Fibroblast of lung (primary cell): ENCODE data around the gene WDR20. TPM values are rescaled to one million over a fixed set of nuclear protein-coding genes. Genes with fewer than 3 reads are reported as not detected.

Source experiments
- DNase-seq, 2 donors: peaks; one replicate each; pipeline versions ENCODE4 v3.0.0 to v3.0.0-alpha.2; 2010; ENCODE audit warnings: low read depth in 2 of 2
- H2AFZ ChIP-seq: 2 replicates; pipeline ENCODE4 v1.5.1; 2012; ENCODE audit warnings: low read length, control low read depth, inconsistent platforms
- H3K27ac ChIP-seq: 2 replicates; pipeline ENCODE4 v1.5.1; 2011; ENCODE audit warnings: low read length, control low read depth; ENCODE audit not compliant: insufficient read depth
- H3K27me3 ChIP-seq: 2 replicates; pipeline ENCODE4 v1.5.1; 2011; ENCODE audit warnings: mild to moderate bottlenecking, low read length; ENCODE audit not compliant: control insufficient read depth, insufficient read depth
- H3K36me3 ChIP-seq: 2 replicates; pipeline ENCODE4 v1.5.1; 2011; ENCODE audit warnings: low read length; ENCODE audit not compliant: control insufficient read depth, insufficient read depth
- H3K4me1 ChIP-seq: 2 replicates; pipeline ENCODE4 v1.5.1; 2011; ENCODE audit warnings: low read length; ENCODE audit not compliant: control insufficient read depth, insufficient read depth; ENCODE audit errors: extremely low read depth
- H3K4me2 ChIP-seq: 2 replicates; pipeline ENCODE4 v1.5.1; 2011; ENCODE audit warnings: low read length, control low read depth; ENCODE audit not compliant: insufficient read depth; ENCODE audit errors: extremely low read depth
- H3K4me3 ChIP-seq, 4 experiments: fragments of 200-600 bp in 1 of 4; sonication (generic) in 1 of 4; replicated peaks in 1 of 4; 2 replicates each; pipeline ENCODE4 v1.5.1; 2011 to 2016; ENCODE audit warnings: low read length in 4 of 4, low read depth in 3 of 4, mild to moderate bottlenecking in 3 of 4, control low read depth in 2 of 4, inconsistent platforms in 1 of 4, mixed read lengths in 1 of 4; ENCODE audit not compliant: insufficient read depth in 1 of 4; ENCODE audit errors: control extremely low read depth in 1 of 4
- H3K79me2 ChIP-seq: 2 replicates; pipeline ENCODE4 v1.5.1; 2012; ENCODE audit warnings: mild to moderate bottlenecking, low read length, inconsistent platforms; ENCODE audit not compliant: control insufficient read depth, insufficient read depth
- H3K9ac ChIP-seq: 2 replicates; pipeline ENCODE4 v1.5.1; 2011; ENCODE audit warnings: mild to moderate bottlenecking, low read length, control low read depth; ENCODE audit not compliant: insufficient read depth
- H3K9me3 ChIP-seq: 2 replicates; pipeline ENCODE4 v1.5.1; 2012; ENCODE audit warnings: low read depth, low read length; ENCODE audit not compliant: control insufficient read depth, insufficient read depth
- H4K20me1 ChIP-seq: 2 replicates; pipeline ENCODE4 v1.5.1; 2011; ENCODE audit warnings: low read length; ENCODE audit not compliant: control insufficient read depth, insufficient read depth; ENCODE audit errors: extremely low read depth
- EZH2 ChIP-seq: IDR thresholded peaks from 2 replicates; pipeline ENCODE4 v1.5.1; 2012; ENCODE audit warnings: low read length, control low read depth, mild to moderate bottlenecking; ENCODE audit errors: missing control alignments
- polyA plus RNA-seq, 2 donors: library from polyadenylated mRNA; depleted of rRNA in 1 of 2; stranded (reverse) in 1 of 2; unstranded in 1 of 2; fragments of >200 nt; gene quantifications; 2 replicates each; pipeline ENCODE4 v1.2.1, GENCODE V29; 2011 to 2012; ENCODE audit warnings: missing spikeins in 1 of 2
- total RNA-seq: library from RNA; depleted of rRNA; stranded (reverse); fragments of >200 nt; gene quantifications from 2 replicates; pipeline ENCODE4 v1.2.1, GENCODE V29; 2014
- TF ChIP-seq, protein P1 (sequence below), 2 donors: IDR thresholded peaks in 1 of 2; conservative IDR thresholded peaks in 1 of 2; 1 replicate in 1 of 2; 2 replicates in 1 of 2; pipeline ENCODE4 v1.5.1; 2011 to 2012; ENCODE audit warnings: low read length in 2 of 2, control low read depth in 1 of 2, inconsistent platforms in 1 of 2, low read depth in 1 of 2, mild to moderate bottlenecking in 1 of 2

Gene WDR20
- total and polyA plus RNA-seq, 2 donors (not counting 1 experiment from before 2014, with no cell fraction given), result 17.2 to 17.8 TPM

DNA sequence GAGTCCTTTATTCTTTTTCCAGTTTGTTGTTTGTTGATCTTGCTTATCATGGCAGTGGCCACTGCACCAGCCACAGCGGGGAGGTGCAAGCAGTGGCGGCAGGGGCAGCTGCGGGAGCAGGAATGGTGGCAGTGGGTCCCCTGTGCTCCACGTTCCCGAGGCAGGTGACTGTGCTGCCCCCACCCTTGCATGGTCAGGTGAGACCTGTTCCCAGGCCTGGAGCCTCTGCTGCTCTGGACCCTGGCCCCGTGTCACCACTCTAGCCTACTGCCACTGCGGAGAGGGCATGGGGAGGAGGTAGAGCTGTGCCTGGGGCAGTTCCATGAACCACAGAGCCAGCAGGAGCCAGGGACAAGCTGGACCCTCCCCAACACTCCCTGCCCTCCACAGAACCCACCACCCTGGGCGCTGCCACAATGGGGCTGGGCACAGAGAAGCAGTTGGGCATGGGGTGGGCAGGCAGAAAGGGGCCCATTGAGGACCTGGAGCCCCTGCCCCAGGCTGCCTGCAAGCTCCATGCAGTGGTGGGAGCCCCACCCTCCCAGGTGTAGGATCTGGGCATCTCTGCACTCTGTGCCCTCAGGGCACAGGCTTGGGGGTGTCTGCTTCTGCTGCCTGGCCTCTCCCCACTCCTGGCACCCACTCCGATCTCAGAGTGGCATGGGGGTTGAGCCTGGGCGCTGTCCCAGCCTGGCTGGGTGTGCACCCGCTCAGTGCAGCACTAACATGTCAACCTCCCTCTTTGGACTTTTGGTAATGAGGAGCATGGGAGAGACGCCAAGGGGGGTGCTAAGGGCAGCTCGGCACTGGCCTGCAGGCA, 23.1 kb upstream of the WDR20 start:
- H3K4me3 ChIP-seq, result no peak overlapping the region
- H4K20me1 ChIP-seq, result no peaks in the 10 kb centered on the region
- H3K36me3 ChIP-seq, result no peaks in the 10 kb centered on the region
- H3K9me3 ChIP-seq, result no peaks in the 10 kb centered on the region
- no peak for DNase-seq
- H3K4me2 ChIP-seq, result no peak overlapping the region
- TF ChIP-seq EZH2, result no peak
- TF ChIP-seq, protein P1, sequence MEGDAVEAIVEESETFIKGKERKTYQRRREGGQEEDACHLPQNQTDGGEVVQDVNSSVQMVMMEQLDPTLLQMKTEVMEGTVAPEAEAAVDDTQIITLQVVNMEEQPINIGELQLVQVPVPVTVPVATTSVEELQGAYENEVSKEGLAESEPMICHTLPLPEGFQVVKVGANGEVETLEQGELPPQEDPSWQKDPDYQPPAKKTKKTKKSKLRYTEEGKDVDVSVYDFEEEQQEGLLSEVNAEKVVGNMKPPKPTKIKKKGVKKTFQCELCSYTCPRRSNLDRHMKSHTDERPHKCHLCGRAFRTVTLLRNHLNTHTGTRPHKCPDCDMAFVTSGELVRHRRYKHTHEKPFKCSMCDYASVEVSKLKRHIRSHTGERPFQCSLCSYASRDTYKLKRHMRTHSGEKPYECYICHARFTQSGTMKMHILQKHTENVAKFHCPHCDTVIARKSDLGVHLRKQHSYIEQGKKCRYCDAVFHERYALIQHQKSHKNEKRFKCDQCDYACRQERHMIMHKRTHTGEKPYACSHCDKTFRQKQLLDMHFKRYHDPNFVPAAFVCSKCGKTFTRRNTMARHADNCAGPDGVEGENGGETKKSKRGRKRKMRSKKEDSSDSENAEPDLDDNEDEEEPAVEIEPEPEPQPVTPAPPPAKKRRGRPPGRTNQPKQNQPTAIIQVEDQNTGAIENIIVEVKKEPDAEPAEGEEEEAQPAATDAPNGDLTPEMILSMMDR (conservative IDR thresholded peaks at IDR 0.05 in 1 of 2, IDR thresholded peaks at IDR 0.05 in 1 of 2; ENCODE audit: low read depth in 1 of 2, low read length in 2 of 2), result no peak
- H2AFZ ChIP-seq, result no peak overlapping the region
- H3K27me3 ChIP-seq, result no peaks in the 10 kb centered on the region
- no peaks in the 10 kb centered on the region for H3K79me2 ChIP-seq
- no peak overlapping the region for H3K9ac ChIP-seq
- H3K4me1 ChIP-seq, result no peaks in the 10 kb centered on the region
- no peak overlapping the region for H3K27ac ChIP-seq

DNA sequence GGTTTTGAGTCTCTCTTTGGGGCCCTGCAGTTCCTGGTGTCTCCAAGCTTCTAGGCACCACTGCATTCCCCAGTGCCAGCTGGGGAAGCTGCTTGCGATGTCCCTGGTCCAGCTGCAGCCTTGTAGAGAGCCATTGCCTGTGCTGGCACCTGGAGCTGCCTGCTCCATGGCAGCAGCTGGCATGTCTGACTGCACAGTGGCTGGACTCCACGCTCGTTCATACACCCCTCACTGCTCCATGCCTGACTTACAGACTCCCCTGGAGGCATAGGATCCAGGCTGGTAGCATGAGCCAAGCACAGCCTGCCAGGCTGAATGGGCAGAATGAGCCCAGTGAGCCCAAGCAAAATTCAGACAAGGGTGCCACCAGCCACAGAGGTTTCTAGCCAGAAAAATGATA, 21.8 kb upstream of the WDR20 start:
- no peak overlapping the region for H3K4me2 ChIP-seq
- no peak overlapping the region for H3K9ac ChIP-seq
- H3K27ac ChIP-seq, result no peak overlapping the region
- no peak overlapping the region for H2AFZ ChIP-seq
- H3K4me1 ChIP-seq, result no peaks in the 10 kb centered on the region
- H3K27me3 ChIP-seq, result no peaks in the 10 kb centered on the region
- DNase-seq, result no peak
- no peak overlapping the region for H3K4me3 ChIP-seq
- no peaks in the 10 kb centered on the region for H3K36me3 ChIP-seq
- H4K20me1 ChIP-seq, result no peaks in the 10 kb centered on the region
- TF ChIP-seq, protein P1 (conservative IDR thresholded peaks at IDR 0.05 in 1 of 2, IDR thresholded peaks at IDR 0.05 in 1 of 2; ENCODE audit: low read depth in 1 of 2, low read length in 2 of 2), result no peak
- TF ChIP-seq EZH2, result no peak
- H3K9me3 ChIP-seq, result no peaks in the 10 kb centered on the region
- H3K79me2 ChIP-seq, result no peaks in the 10 kb centered on the region

DNA sequence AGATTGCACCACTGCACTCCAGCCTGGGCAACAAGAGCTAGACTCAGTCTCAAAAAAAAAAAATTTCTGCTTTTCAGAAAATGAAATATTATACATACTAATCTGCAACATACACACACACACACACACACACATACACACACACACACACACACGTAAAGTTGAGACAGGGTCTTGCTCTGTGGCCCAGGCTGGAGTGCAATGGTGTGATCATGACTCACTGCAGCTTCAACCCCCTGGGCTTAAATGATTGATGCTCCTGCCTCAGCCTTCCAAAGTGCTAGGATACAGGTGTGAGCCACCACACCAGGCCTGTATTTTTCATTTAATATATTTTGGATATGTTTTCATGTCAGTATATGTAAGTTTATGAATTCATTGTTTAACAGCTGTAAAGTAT, 18.8 kb upstream of the WDR20 start:
- no peak for TF ChIP-seq EZH2
- TF ChIP-seq, protein P1 (conservative IDR thresholded peaks at IDR 0.05 in 1 of 2, IDR thresholded peaks at IDR 0.05 in 1 of 2; ENCODE audit: low read depth in 1 of 2, low read length in 2 of 2), result no peak
- H3K4me3 ChIP-seq, result no peak overlapping the region
- no peaks in the 10 kb centered on the region for H4K20me1 ChIP-seq
- no peaks in the 10 kb centered on the region for H3K4me1 ChIP-seq
- no peaks in the 10 kb centered on the region for H3K79me2 ChIP-seq
- H3K4me2 ChIP-seq, result no peak overlapping the region
- no peaks in the 10 kb centered on the region for H3K27me3 ChIP-seq
- H2AFZ ChIP-seq, result no peak overlapping the region
- no peak for DNase-seq
- no peaks in the 10 kb centered on the region for H3K36me3 ChIP-seq
- no peak overlapping the region for H3K27ac ChIP-seq
- H3K9me3 ChIP-seq, result no peaks in the 10 kb centered on the region
- H3K9ac ChIP-seq, result no peak overlapping the region
